ENCODE measurements around the gene CNTN1. TPM values are rescaled to one million over a fixed set of nuclear protein-coding genes. Genes with fewer than 3 reads are reported as not detected.

Gene CNTN1
- total and polyA plus RNA-seq, 2 of the 4 experiments (the other 2 are of a cell fraction): 0.10 to 0.18 TPM

DNA sequence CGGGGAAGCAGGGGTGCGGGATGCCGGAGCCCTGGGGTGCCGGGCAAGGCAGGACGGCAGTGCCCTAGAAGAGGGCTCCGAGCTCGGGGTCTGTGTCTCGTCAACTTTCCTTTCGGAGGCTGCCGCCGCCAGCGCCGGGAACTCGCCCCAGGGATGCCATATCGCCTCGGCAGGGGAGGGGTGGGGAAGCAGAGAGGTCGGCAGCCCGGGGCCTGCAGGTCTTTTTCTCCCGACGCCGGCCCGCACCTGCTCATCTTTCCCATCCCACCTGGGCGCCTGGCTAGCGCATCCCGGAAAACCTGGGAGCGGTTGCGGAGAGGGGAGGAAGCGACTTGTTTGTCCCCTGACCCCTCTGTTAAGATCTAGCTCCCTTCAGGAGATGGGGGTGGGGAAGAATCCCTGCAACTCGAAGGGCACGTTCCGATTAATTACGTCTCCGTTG is 547 bp downstream of the CNTN1 start:
- no peak overlapping the region for H4K5ac ChIP-seq (ENCODE audit: low read depth, low read length)
- ChIA-PET CTCF (no interaction called here), POLR2A (ENCODE audit: unreplicated experiment) (no interaction called here)
- no peaks in the 10 kb centered on the region for H3K79me1 ChIP-seq (ENCODE audit: low read depth in 1 of 2, low read length in 2 of 2)
- BruUV-seq (replicated peaks): no TSS peak
- H2BK20ac ChIP-seq (ENCODE audit: low read depth, low read length): no peak overlapping the region
- no peak overlapping the region for H2BK5ac ChIP-seq (ENCODE audit: low read depth, low read length, poor library complexity, severe bottlenecking)
- intact Hi-C loops (cut with micrococcal nuclease): no loop called here
- H2AK9ac ChIP-seq (replicated peaks; ENCODE audit: low read depth, low read length, poor library complexity): peak overlapping the region; percentile 26
- H3K27ac ChIP-seq (ENCODE audit: insufficient read depth, low read length): no peak overlapping the region
- H3K36me3 ChIP-seq (ENCODE audit: control insufficient read depth, insufficient read depth, low read length): no peaks in the 10 kb centered on the region
- H3K9me3 ChIP-seq (ENCODE audit: control insufficient read depth, insufficient read depth, low read length): no peaks in the 10 kb centered on the region
- no peak overlapping the region for H2AK5ac ChIP-seq (ENCODE audit: low read depth, low read length)
- H3K14ac ChIP-seq (replicated peaks; ENCODE audit: low read depth, low read length): no peak overlapping the region
- no peak overlapping the region for H3K9ac ChIP-seq (ENCODE audit: low read depth, low read length)
- dilution Hi-C loops (cut with HindIII; ENCODE audit: low sequenced_read_pairs, unreplicated experiment): no loop called here
- H3K4ac ChIP-seq (ENCODE audit: low read depth, low read length): no peak overlapping the region
- H4K8ac ChIP-seq (ENCODE audit: low read depth in 2 of 2, low read length in 2 of 2): no peak overlapping the region
- no peak overlapping the region for H3K23ac ChIP-seq (ENCODE audit: low read depth, low read length)
- H3K56ac ChIP-seq (ENCODE audit: extremely low read depth, insufficient read depth, low read length): no peak overlapping the region
- DNase-seq: no peak
- TF ChIP-seq RAD21 (IDR thresholded peaks at IDR 0.05; ENCODE audit: low read length) (no peak), MXI1 (IDR thresholded peaks at IDR 0.05; ENCODE audit: borderline replicate concordance, low read depth, low read length) (no peak), FOS (IDR thresholded peaks at IDR 0.05; ENCODE audit: low read depth, low read length) (no peak)
- TF ChIP-seq, protein P1, sequence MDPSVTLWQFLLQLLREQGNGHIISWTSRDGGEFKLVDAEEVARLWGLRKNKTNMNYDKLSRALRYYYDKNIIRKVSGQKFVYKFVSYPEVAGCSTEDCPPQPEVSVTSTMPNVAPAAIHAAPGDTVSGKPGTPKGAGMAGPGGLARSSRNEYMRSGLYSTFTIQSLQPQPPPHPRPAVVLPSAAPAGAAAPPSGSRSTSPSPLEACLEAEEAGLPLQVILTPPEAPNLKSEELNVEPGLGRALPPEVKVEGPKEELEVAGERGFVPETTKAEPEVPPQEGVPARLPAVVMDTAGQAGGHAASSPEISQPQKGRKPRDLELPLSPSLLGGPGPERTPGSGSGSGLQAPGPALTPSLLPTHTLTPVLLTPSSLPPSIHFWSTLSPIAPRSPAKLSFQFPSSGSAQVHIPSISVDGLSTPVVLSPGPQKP (IDR thresholded peaks at IDR 0.05; ENCODE audit: borderline replicate concordance, low read depth, low read length): no peak
- no peak for ATAC-seq (ENCODE audit: low read depth)
- H4K20me1 ChIP-seq (ENCODE audit: insufficient read depth, low read length): no peaks in the 10 kb centered on the region
- in situ Hi-C loops (cut with MboI; ENCODE audit: low sequenced_read_pairs): no loop called here
- H3K18ac ChIP-seq (ENCODE audit: low read depth, low read length): no peak overlapping the region
- no peak overlapping the region for H2BK120ac ChIP-seq (ENCODE audit: low read depth, low read length)
- peak overlapping the region; percentile 49 for H2AFZ ChIP-seq (replicated peaks; ENCODE audit: low read length, poor library complexity)
- peak overlapping the region; percentile 72; the same call in 1 of the 2 replicates for H3K4me2 ChIP-seq (ENCODE audit: low read depth, low read length)
- no peak overlapping the region for H4K91ac ChIP-seq (ENCODE audit: insufficient read depth, low read depth, low read length)
- H3K27me3 ChIP-seq (ENCODE audit: control insufficient read depth, insufficient read depth, low read length): peaks cover 13% of the 10 kb centered on the region
- no peak overlapping the region; the same call in 1 of the 2 replicates for H3K4me3 ChIP-seq (ENCODE audit: insufficient read depth, low read depth, low read length)
- H3K4me1 ChIP-seq (ENCODE audit: control insufficient read depth, insufficient read depth, low read length): no peaks in the 10 kb centered on the region
- H2BK15ac ChIP-seq (ENCODE audit: low read depth, low read length): no peak overlapping the region
- H3K9me1 ChIP-seq (ENCODE audit: insufficient read depth, low read length): no peaks in the 10 kb centered on the region
- 3% methylated on average over 8 of the region's 33 CpGs; no CpG with 5 or more reads in 1 of the 2 experiments for WGBS, 2 experiments (ENCODE audit: extremely low coverage in 2 of 2, insufficient read length in 1 of 2)

Measured in IMR-90 (cell line).